GM18873 (cell line): ENCODE data around the gene C12orf42.

ENCODE experiments used
- ATAC-seq: cut with Tn5 transposase; IDR thresholded peaks from one replicate; pipeline ENCODE4 v1.9.1; 2021; ENCODE audit warnings: mild to moderate bottlenecking, moderate library complexity, moderate number of reproducible peaks; ENCODE audit not compliant: unreplicated experiment, low FRiP score

C12orf42 gene

DNA sequence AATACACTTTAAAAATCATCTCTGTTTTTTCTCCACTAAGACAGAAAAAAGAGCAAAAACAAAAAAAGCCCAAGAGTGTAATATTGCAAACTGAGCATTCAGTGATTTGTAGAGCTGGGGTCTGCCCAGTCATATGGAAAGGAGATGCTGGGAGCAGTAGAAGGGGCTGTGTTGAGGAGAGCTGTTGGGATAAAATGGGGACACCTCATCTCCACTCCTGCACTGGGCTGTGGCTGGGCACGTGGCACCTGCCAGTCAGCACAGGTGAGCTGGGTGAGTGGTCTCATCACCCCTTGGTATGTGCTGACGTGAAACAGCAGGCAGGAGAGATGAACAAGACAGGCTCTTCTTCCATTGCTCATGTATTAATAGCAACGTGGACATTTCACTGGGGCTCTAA, 217.4 kb downstream of the C12orf42 start:
- no peak for ATAC-seq

DNA sequence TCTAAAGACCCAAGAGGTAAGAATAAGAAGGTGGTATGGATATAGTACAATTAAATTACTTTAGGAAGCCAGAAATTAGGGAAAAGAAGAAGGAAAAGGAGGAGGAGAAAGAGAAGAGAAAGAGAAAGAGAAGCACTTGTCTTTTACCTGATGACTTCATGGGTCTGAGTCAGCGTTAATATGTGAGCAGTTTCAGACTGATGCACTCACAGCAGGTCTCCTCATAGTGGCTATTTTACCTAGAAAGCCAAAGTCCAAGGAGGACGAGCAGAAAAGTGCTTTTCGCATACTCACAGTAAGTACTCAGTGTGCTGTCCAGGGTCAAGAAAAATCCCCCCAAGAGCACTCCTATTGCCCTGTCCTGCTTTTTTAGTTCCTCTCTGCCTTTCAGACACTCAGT, 222.1 kb downstream of the C12orf42 start:
- no peak for ATAC-seq

DNA sequence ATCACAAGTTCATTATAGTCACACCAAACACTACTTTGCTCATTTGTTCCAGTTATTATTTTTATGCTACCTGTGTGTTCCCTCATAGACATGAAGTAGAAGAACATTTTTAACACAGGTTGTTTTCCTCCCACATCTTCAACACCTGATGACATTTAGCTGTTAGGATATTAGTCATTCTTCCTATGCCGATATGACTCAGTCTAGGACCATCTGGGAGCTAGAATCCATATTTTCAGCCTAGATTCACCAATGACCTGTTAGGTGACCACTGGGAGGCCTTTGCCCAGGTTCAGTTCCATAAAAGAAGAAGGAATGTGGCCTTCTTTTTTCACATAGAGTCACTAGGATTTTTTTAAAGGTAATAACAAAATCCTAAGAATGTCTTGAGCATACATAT, 222.8 kb downstream of the C12orf42 start:
- ATAC-seq = no peak

DNA sequence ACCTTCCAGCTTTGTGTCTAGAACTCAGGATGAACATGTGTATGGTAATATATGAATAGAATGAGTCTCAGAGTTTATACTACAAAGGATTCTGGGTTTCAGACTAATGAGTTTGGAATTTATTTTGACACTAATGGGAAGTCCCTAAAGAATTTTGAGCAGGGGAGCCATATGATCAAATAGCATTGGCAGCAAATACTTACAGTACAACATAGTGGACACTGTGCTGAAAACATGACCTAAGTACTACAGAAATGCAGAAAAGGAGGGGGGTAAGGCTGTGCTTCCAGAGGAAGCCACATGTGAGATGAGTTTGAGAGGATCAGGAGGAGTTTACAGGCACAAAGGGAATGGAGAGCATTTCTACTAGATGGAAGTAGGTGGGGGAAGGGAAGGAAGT, 225.8 kb downstream of the C12orf42 start:
- no peak for ATAC-seq

DNA sequence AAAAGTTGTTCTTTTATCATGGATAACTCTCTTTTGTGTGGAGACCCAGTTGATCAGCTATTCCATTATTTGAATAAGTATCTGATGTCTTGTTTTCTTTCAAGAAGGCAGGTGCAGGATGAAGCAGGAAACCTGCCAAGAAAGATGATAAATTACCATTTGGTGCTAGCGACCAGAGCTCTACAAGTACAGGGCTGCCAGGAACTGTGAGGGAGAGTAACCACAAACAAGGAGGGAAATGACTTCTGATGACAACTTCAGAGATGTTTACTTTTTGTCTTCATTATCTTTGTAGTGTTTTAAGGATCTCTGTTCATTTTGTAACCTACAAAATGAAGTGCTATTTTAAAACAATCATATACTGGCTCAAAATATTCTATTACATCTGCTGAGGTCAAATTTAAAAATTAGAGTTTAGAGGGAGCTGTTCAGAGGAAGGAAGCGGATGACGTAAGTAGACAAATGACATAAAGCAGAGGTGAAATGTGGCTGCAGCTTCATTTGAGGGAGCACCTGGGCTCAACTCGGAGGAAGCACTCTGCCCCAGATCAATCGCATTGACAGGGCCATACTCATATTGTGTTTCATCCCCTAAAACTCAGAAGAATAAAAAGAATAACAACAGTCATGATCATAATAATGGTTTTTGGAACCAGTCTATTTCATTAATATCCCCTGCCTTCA, 226.8 kb downstream of the C12orf42 start:
- no peak for ATAC-seq

DNA sequence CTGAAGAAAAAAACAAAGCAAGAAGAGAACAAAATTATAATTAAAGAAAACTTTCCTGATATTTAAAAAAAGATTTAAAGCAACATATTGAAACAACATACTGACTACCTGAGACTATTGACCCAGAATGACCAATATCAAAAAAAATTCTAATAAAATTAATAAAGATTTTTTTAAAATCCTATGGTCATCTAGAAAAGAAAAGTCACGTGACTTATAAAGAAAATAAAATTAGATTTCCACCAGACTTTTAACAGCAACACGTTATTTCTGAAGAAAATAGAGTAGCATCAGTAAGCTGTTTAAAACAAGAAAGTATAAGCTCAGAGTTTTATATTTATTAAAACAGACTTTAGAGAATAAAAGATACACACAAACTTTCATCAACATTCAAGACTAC, 238.0 kb downstream of the C12orf42 start:
- no peak for ATAC-seq
